ENCODE results near the gene NCBP3. TPM values are rescaled to one million over a fixed set of nuclear protein-coding genes. Genes with fewer than 3 reads are reported as not detected.

NCBP3 gene
- total and polyA plus RNA-seq, 11 donors = 10.4 to 26.4 (median 20.2) TPM

GRCh38 chr17:3762922-3763776 is 82.9 kb downstream of the NCBP3 start:
- H3K27me3 ChIP-seq = no peaks in the 10 kb centered on the region
- 88 to 92% (median 91%) methylated on average over 14 of the region's 14 CpGs for WGBS, 4 donors
- DNase-seq (no peak), ATAC-seq (no peak)
- TF ChIP-seq POLR2A (IDR thresholded peaks at IDR 0.05) (no peak), CTCF (IDR thresholded peaks at IDR 0.05) (no peak)
- no peaks in the 10 kb centered on the region for H3K36me3 ChIP-seq
- H3K9me3 ChIP-seq = peaks cover 0 to 14% (median 5%) of the 10 kb centered on the region in 12 donors
- intact Hi-C loops (cut with DNase I) = no loop called here
- H3K4me1 ChIP-seq = peaks cover 0 to 6% (median 0%) of the 10 kb centered on the region in 12 donors
- peak overlapping the region in 1 of 12 donors; percentile 20 for H3K27ac ChIP-seq
- H3K4me3 ChIP-seq = peak overlapping the region in 1 of 12 donors; percentile 33

- H3K36me3 ChIP-seq = no peaks in the 10 kb centered on the region
- ATAC-seq (no peak), DNase-seq (no peak)
- no peak for TF ChIP-seq CTCF (IDR thresholded peaks at IDR 0.05)
- no peak for TF ChIP-seq POLR2A (IDR thresholded peaks at IDR 0.05)
- intact Hi-C loops (cut with DNase I) = no loop called here
- peaks cover 0 to 6% (median 0%) of the 10 kb centered on the region in 12 donors for H3K4me1 ChIP-seq
- H3K27me3 ChIP-seq = no peaks in the 10 kb centered on the region
- no peak overlapping the region for H3K4me3 ChIP-seq
- 80 to 83% (median 81%) methylated on average over 15 to 16 of the region's 16 CpGs for WGBS, 4 donors
- H3K9me3 ChIP-seq = peaks cover 0 to 12% (median 5%) of the 10 kb centered on the region in 12 donors
- no peak overlapping the region for H3K27ac ChIP-seq
Measured at GRCh38 chr17:3761918-3762380, 84.1 kb downstream of the NCBP3 start.

- Histone ChIP-seq H3K4me3 (no peak overlapping the region), H3K9me3 (peaks cover 0 to 12% (median 5%) of the 10 kb centered on the region in 12 donors), H3K27ac (no peak overlapping the region), H3K36me3 (no peaks in the 10 kb centered on the region), H3K4me1 (peaks cover 0 to 6% (median 0%) of the 10 kb centered on the region in 12 donors), H3K27me3 (no peaks in the 10 kb centered on the region)
- intact Hi-C loops (cut with DNase I) = no loop called here
- no peak for ATAC-seq
- TF ChIP-seq CTCF (IDR thresholded peaks at IDR 0.05) = no peak
- no peak for TF ChIP-seq POLR2A (IDR thresholded peaks at IDR 0.05)
- WGBS, 4 donors = 82 to 84% (median 84%) methylated on average over 21 to 23 of the region's 23 CpGs
- DNase-seq = no peak
Measured at GRCh38 chr17:3761036-3761917, 84.8 kb downstream of the NCBP3 start.
